ENCODE results near the gene PBX4.

GRCh38 chr19:19540715-19541515, 77.6 kb downstream of the PBX4 start:
- TF ChIP-seq POLR2A (IDR thresholded peaks at IDR 0.05) (no peak), CTCF (IDR thresholded peaks at IDR 0.05) (no peak)

All from adrenal gland (tissue), 5 donors.